Esophagus (tissue), 2 donors: ENCODE measurements around the gene IMPDH1. TPM values are rescaled to one million over a fixed set of nuclear protein-coding genes. Genes with fewer than 3 reads are reported as not detected.

Experiments used
- H3K27ac ChIP-seq, 2 donors: one replicate each; pipeline ENCODE4 v1.5.1; 2013; ENCODE audit warnings: low read depth in 2 of 2, mild to moderate bottlenecking in 2 of 2, inconsistent platforms in 1 of 2, low read length in 1 of 2, moderate library complexity in 1 of 2
- H3K27me3 ChIP-seq, 2 donors: one replicate each; pipeline ENCODE4 v1.6.1; 2013; ENCODE audit warnings: low read length in 2 of 2, control low read depth in 1 of 2, mild to moderate bottlenecking in 1 of 2; ENCODE audit not compliant: insufficient read depth in 2 of 2, control insufficient read depth in 1 of 2
- H3K36me3 ChIP-seq, 2 donors: one replicate each; pipeline ENCODE4 v1.6.1; 2013; ENCODE audit warnings: low read length in 1 of 2; ENCODE audit not compliant: control insufficient read depth in 2 of 2, insufficient read depth in 2 of 2
- H3K4me1 ChIP-seq, 2 donors: one replicate each; pipeline ENCODE4 v1.6.1; 2013; ENCODE audit warnings: low read length in 1 of 2; ENCODE audit not compliant: control insufficient read depth in 2 of 2, insufficient read depth in 2 of 2
- H3K4me3 ChIP-seq, 2 donors: one replicate each; pipeline ENCODE4 v1.5.1; 2013; ENCODE audit warnings: low read length in 2 of 2, mild to moderate bottlenecking in 2 of 2, low read depth in 1 of 2, moderate library complexity in 1 of 2
- H3K9me3 ChIP-seq, 2 donors: one replicate each; pipeline ENCODE4 v1.6.1; 2013; ENCODE audit warnings: mild to moderate bottlenecking in 2 of 2, low read depth in 1 of 2, low read length in 1 of 2, moderate library complexity in 1 of 2; ENCODE audit not compliant: control insufficient read depth in 2 of 2, insufficient read depth in 1 of 2
- WGBS, 2 donors: extraction: QIAGEN DNeasy Blood & Tissue Kit; methylation state at CpG; one replicate each; pipeline ENCODE4 v1.1.7; 2013; 5-methylcytosine and 5-hydroxymethylcytosine counted together
- polyA plus RNA-seq, 2 donors: library from polyadenylated mRNA; stranded (reverse); fragments of 200-250 nt; gene quantifications; one replicate each; pipeline ENCODE4 v1.2.3, GENCODE V29; 2013
- donor health status: healthy with polysubstance abuse.
- donor health status: Bipolar disorder and iron deficiency.

The IMPDH1 gene
- polyA plus RNA-seq, 2 donors, result 19.4 to 25.7 TPM

DNA sequence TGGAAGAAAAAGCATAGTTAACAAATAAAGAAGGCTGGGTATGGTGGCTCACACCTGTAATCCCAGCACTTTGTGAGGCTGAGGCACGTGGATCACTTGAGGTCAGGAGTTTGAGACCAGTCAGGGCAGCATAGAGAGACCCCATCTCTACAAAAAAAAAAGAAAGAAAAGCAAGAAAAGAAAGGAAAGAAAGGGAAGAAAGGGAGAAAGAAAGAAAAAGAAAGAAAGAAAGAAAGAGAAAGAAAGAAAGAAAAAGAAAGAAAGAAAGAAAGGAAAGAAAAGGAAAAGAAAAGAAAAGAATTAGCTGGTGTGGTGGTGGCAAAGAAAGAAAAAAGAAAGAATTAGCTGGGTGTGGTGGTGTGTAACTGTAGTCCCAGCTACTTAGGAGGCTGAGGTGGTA is 42.8 kb upstream of the IMPDH1 start:
- H3K4me1 ChIP-seq, result peaks cover 0 to 2% of the 10 kb centered on the region in 2 donors
- no peak overlapping the region for H3K27ac ChIP-seq
- no peaks in the 10 kb centered on the region for H3K27me3 ChIP-seq
- no peak overlapping the region for H3K4me3 ChIP-seq
- 67 to 82% methylated on average over 1 of the region's 1 CpG for WGBS, 2 donors
- H3K9me3 ChIP-seq, result no peaks in the 10 kb centered on the region
- H3K36me3 ChIP-seq, result no peaks in the 10 kb centered on the region

DNA sequence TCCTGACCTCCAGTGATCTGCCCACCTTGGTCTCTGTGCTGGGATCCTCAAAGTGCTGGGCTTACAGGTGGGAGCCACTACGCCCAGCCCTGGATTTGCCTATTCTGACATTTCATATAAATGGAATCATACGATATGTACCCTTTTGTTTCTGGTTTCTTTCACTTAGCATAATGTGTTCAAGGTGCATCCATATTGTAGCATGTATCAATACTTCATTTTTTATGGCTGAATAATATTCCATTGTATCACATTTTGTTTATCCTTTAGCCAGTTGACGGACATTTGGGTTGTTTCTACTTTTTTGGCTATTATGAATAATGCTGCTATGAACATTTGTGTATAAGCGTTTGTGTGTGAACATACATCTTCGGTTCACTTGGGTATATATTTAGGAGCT is 41.1 kb upstream of the IMPDH1 start:
- H3K27ac ChIP-seq, result no peak overlapping the region
- H3K4me3 ChIP-seq, result no peak overlapping the region
- no peaks in the 10 kb centered on the region for H3K36me3 ChIP-seq
- H3K27me3 ChIP-seq, result no peaks in the 10 kb centered on the region
- no peaks in the 10 kb centered on the region for H3K4me1 ChIP-seq
- no peaks in the 10 kb centered on the region for H3K9me3 ChIP-seq
- 91 to 92% methylated on average over 5 of the region's 5 CpGs for WGBS, 2 donors

DNA sequence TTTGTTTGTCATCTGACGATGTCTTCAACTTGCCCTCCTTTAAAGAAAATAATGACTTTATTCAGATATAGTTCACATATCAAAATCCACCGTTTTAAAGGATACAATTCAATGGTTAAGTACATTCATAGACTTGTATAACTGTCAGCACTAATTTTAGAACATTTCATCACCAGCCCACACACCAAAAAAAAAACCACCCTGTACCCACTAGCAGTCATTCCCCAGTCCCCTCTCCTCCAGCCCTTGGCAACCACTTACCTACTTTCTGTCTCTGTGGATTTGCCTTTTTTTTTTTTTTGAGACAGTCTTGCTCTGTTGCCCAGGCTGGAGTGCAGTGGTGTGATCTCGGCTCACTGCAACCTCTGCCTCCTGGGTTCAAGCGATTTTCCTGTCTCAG is 40.6 kb upstream of the IMPDH1 start:
- no peaks in the 10 kb centered on the region for H3K9me3 ChIP-seq
- no peaks in the 10 kb centered on the region for H3K4me1 ChIP-seq
- no peaks in the 10 kb centered on the region for H3K36me3 ChIP-seq
- 71 to 75% methylated on average over 4 of the region's 4 CpGs for WGBS, 2 donors
- no peaks in the 10 kb centered on the region for H3K27me3 ChIP-seq
- H3K4me3 ChIP-seq, result no peak overlapping the region
- H3K27ac ChIP-seq, result no peak overlapping the region

DNA sequence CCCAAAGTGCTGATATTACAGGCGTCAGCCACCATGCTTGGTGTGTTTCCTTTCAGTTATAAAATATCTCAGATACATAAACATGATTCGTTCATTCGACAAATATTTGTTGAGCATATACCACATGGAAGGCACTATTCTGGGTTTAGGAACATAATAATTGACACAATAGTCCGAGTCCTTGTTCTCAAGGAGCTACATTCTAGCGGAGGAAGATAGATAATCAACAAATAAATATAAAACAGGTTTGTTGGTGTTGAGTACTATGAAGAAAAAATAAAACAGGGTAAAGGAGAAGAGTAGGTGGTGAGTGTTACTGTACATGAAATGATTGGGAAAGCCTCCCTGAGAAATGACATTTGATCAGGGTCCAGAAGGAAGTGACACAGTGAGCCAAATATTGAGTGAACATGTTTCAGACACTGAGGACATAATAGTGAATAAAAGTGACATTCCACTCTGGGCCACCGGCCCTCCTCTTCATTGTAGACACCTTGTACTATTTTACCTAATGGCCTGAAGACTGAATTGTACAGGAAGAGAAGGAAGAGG is 39.0 kb upstream of the IMPDH1 start:
- Histone ChIP-seq H3K9me3 (no peaks in the 10 kb centered on the region), H3K27ac (no peak overlapping the region), H3K27me3 (no peaks in the 10 kb centered on the region), H3K36me3 (no peaks in the 10 kb centered on the region), H3K4me3 (no peak overlapping the region), H3K4me1 (peaks cover 0 to 2% of the 10 kb centered on the region in 2 donors)
- 89 to 91% methylated on average over 6 of the region's 6 CpGs for WGBS, 2 donors

DNA sequence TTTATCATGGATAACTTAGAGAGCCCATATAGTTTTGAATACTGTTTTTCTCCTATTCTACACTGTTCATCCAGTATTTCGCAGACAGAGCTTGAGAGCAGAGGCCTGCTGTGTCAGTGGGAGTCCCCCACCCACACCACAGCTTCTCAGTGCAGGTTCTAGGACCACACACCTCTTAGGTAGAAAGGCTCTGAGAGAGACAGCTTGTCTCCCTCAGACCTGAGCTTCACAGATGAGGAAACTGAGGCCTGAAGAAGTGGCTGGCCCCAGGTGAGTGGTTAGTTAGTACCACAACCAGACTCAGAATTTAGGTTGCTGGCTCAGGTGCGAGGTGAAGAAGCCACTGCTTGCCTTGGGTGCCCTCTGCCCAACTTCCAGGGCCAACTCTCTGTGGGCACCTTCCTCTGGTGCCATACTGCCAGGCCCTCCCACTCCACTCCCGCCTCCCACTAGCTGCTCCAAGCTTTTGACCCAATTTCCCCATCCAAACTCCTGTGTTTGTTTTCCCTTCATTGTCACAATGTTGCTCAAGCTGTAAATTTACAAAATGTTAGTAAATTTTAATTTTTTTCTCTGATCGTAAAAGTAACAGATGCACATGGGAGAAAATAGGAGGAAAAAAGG is 38.3 kb upstream of the IMPDH1 start:
- no peaks in the 10 kb centered on the region for H3K9me3 ChIP-seq
- H3K27me3 ChIP-seq, result no peaks in the 10 kb centered on the region
- no peak overlapping the region for H3K4me3 ChIP-seq
- H3K4me1 ChIP-seq, result peaks cover 0 to 5% of the 10 kb centered on the region in 2 donors
- no peaks in the 10 kb centered on the region for H3K36me3 ChIP-seq
- WGBS, 2 donors, result 71 to 75% methylated on average over 4 of the region's 4 CpGs
- no peak overlapping the region for H3K27ac ChIP-seq

DNA sequence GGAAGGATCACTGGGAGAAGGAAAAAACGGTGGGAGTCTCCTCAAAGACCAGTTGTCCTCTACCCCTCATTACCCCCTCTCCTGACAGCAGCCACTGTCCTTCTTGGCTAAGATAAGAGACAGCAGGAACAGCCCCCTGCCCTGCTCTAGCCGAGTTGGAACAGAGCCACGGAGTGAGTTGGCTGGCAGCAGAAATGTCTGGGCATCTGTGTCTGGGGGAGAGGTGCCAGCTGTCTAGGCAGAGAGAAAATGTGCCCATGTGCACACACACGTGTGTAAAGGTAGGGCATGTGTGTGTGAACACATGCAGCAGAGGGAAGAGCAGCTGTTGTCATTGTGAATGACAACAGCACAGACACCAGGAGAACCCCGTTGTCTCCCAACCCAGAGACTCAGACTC is 36.5 kb upstream of the IMPDH1 start:
- 48 to 54% methylated on average over 5 of the region's 5 CpGs for WGBS, 2 donors
- Histone ChIP-seq H3K9me3 (no peaks in the 10 kb centered on the region), H3K36me3 (no peaks in the 10 kb centered on the region), H3K27me3 (no peaks in the 10 kb centered on the region), H3K4me1 (peaks cover 0 to 5% of the 10 kb centered on the region in 2 donors), H3K27ac (no peak overlapping the region), H3K4me3 (no peak overlapping the region)

DNA sequence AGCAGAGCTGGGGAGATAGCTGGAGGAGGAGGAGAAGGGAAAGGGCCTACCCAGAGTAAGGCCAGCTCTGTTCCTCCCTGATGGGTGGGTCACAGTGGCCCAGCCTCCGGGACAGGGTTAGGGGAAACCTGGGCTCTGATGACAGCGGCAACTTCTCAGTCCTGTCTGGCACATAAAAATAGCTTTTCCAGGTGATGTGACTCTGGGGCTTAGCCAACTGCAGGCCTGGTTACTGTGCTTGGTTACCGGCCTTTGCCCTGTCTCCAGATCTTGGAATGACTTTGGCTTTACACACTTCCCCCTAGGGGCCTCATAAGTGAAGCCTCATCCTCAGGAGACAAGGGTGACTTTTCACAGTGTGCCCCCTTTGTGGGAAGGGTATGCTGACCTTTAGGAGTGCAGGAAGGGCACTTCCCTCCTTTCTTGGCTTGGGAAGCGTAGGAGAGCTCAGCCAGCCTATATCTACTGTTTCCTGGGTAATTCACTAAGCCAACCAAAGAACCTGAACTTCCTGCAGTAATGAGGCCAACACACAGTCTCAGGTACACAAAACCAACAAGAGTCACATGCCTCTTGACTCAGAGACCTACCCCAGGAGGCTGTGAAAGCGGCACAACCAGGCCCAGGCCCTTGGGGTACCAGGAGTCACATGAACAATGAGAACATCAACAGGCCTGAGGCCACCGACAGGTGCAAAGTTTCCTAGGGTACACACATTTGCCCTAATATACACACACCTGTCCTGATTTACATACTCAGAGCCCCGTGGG is 34.2 kb upstream of the IMPDH1 start:
- Histone ChIP-seq H3K27me3 (no peaks in the 10 kb centered on the region), H3K36me3 (no peaks in the 10 kb centered on the region), H3K4me1 (peaks cover 0 to 5% of the 10 kb centered on the region in 2 donors), H3K4me3 (no peak overlapping the region), H3K27ac (peak overlapping the region; percentile 76 to 82), H3K9me3 (no peaks in the 10 kb centered on the region)
- 60 to 66% methylated on average over 7 of the region's 7 CpGs for WGBS, 2 donors

DNA sequence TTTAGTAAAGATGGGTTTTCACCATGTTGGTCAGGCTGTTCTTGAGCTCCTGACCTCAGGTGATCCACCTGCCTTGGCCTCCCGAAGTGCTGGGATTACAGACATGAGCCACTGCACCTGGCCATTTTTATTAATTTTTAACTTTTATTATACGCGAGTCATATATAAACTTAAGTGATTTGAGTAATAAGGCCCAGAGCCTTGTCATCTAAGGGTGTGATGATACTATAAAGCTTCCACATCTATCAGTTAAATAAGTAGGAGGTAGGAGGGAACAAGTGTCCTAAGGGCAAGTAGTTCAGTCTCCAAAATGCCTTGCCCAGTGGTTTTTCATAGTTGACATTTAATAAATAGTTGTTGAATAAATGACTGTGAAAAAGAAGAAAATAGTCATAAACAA is 32.6 kb upstream of the IMPDH1 start:
- H3K27ac ChIP-seq, result no peak overlapping the region
- 77 to 89% methylated on average over 3 of the region's 3 CpGs for WGBS, 2 donors
- H3K4me3 ChIP-seq, result no peak overlapping the region
- H3K9me3 ChIP-seq, result no peaks in the 10 kb centered on the region
- no peaks in the 10 kb centered on the region for H3K27me3 ChIP-seq
- peaks cover 0 to 5% of the 10 kb centered on the region in 2 donors for H3K4me1 ChIP-seq
- no peaks in the 10 kb centered on the region for H3K36me3 ChIP-seq

DNA sequence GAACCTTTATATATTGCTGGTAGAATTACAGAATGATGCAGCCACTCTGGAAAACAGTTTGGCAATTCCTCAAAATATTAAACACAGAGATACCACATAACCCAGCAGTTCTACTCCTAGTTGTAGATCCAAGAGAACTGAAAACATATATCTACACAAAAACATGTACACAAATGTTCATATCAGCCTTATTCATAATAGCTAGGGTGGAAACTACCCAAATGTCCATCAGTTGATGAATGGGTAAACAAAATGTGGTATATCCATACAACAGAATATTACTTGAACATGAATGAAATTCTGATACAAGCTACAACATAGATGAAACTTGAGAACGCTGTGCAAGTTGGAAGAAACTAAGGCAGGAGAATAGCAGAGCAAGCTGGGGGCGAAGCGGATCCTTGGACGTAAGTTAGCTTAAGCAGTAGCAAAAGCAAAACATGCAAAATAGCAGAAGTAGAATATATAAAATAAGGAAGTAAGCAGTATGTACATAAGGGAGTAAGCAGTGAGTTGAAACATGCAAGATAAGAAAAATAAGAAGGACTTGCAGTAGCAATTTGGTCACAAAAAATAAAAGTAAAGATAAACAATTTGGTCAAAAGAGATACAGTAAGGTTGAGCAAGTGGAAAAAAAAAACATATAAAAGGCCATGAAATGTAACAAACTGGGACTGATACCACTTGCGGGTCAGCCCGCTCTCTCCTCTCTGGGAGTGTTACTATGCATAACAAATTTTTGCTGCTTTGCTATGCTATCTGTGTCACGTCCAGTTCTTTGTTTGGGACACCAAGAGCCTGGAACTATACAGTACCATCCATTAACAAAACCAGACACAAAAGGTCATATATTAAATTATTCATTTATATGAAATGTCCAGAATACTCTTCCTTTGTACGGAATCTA is 27.9 kb upstream of the IMPDH1 start:
- H3K9me3 ChIP-seq, result no peaks in the 10 kb centered on the region
- no peak overlapping the region for H3K27ac ChIP-seq
- no peaks in the 10 kb centered on the region for H3K36me3 ChIP-seq
- no peaks in the 10 kb centered on the region for H3K27me3 ChIP-seq
- H3K4me1 ChIP-seq, result no peaks in the 10 kb centered on the region
- no peak overlapping the region for H3K4me3 ChIP-seq
- WGBS, 2 donors, result 91 to 92% methylated on average over 8 of the region's 8 CpGs
